GM18507 (cell line): ENCODE data around the gene ETV6.

Source experiments
- DNase-seq: peaks from one replicate; pipeline ENCODE4 v3.0.0; 2011; ENCODE audit warnings: low read depth; ENCODE audit not compliant: insufficient read length; ENCODE audit errors: extremely low spot score
- FAIRE-seq: peaks from 2 replicates; lab custom pipeline; 2011; peaks lifted over from hg19 to GRCh38; lab: Jason Lieb, UNC

ETV6 gene

GRCh38 chr12:11859705-11860425 is 210.4 kb downstream of the ETV6 start:
- no peak for DNase-seq
- FAIRE-seq = no peak

GRCh38 chr12:11861155-11861863 is 211.8 kb downstream of the ETV6 start:
- DNase-seq = no peak
- FAIRE-seq = no peak

GRCh38 chr12:11861864-11862600 is 212.6 kb downstream of the ETV6 start:
- no peak for DNase-seq

GRCh38 chr12:11862798-11863197 is 213.3 kb downstream of the ETV6 start:
- FAIRE-seq = peak; percentile 68
- DNase-seq = no peak

More at GRCh38 chr12:11861864-11862600, 212.6 kb downstream of the ETV6 start:
- FAIRE-seq = no peak

GRCh38 chr12:11863478-11863906 is 214.0 kb downstream of the ETV6 start:
- DNase-seq (no peak), FAIRE-seq (no peak)

GRCh38 chr12:11863988-11864387 is 214.5 kb downstream of the ETV6 start:
- DNase-seq = no peak
- FAIRE-seq = no peak

- FAIRE-seq = no peak
These were observed 216.3 kb downstream of the ETV6 start for GRCh38 chr12:11865824-11866223.

GRCh38 chr12:11868027-11868426 is 218.6 kb downstream of the ETV6 start:
- no peak for FAIRE-seq
- DNase-seq = no peak

More at GRCh38 chr12:11865824-11866223, 216.3 kb downstream of the ETV6 start:
- no peak for DNase-seq

- FAIRE-seq = no peak
- DNase-seq = no peak
These were observed 219.9 kb downstream of the ETV6 start for GRCh38 chr12:11869406-11869805.

GRCh38 chr12:11870041-11870451 is 220.6 kb downstream of the ETV6 start:
- FAIRE-seq = no peak

GRCh38 chr12:11872055-11872454 is 222.6 kb downstream of the ETV6 start:
- FAIRE-seq (no peak), DNase-seq (no peak)

More at GRCh38 chr12:11870041-11870451, 220.6 kb downstream of the ETV6 start:
- DNase-seq = no peak

GRCh38 chr12:11875414-11875935 is 226.0 kb downstream of the ETV6 start:
- FAIRE-seq (peak; percentile 51), DNase-seq (no peak)

- DNase-seq (no peak), FAIRE-seq (no peak)
These were observed 226.8 kb downstream of the ETV6 start for GRCh38 chr12:11876307-11876706.

- FAIRE-seq (no peak), DNase-seq (no peak)
These were observed 227.8 kb downstream of the ETV6 start for GRCh38 chr12:11877102-11877826.

GRCh38 chr12:11877869-11878780 is 228.7 kb downstream of the ETV6 start:
- DNase-seq (no peak), FAIRE-seq (no peak)

- DNase-seq (no peak), FAIRE-seq (no peak)
These were observed 229.8 kb downstream of the ETV6 start for GRCh38 chr12:11879306-11879705.

GRCh38 chr12:11880381-11880780 is 230.9 kb downstream of the ETV6 start:
- FAIRE-seq = no peak
- no peak for DNase-seq

- DNase-seq = no peak
- FAIRE-seq = no peak
These were observed 232.4 kb downstream of the ETV6 start for GRCh38 chr12:11881835-11882234.
